ENCODE measurements around the gene SLC39A6.
A peak's percentile ranks its signal among the peaks of the same experiment; 100 is the strongest.
"Not testable (repeated sequence)": the region's sequence is repeated elsewhere in the genome, so short reads cannot be mapped to it uniquely, and the experiment has no call there.

Gene SLC39A6, protein sequence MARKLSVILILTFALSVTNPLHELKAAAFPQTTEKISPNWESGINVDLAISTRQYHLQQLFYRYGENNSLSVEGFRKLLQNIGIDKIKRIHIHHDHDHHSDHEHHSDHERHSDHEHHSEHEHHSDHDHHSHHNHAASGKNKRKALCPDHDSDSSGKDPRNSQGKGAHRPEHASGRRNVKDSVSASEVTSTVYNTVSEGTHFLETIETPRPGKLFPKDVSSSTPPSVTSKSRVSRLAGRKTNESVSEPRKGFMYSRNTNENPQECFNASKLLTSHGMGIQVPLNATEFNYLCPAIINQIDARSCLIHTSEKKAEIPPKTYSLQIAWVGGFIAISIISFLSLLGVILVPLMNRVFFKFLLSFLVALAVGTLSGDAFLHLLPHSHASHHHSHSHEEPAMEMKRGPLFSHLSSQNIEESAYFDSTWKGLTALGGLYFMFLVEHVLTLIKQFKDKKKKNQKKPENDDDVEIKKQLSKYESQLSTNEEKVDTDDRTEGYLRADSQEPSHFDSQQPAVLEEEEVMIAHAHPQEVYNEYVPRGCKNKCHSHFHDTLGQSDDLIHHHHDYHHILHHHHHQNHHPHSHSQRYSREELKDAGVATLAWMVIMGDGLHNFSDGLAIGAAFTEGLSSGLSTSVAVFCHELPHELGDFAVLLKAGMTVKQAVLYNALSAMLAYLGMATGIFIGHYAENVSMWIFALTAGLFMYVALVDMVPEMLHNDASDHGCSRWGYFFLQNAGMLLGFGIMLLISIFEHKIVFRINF

DNA sequence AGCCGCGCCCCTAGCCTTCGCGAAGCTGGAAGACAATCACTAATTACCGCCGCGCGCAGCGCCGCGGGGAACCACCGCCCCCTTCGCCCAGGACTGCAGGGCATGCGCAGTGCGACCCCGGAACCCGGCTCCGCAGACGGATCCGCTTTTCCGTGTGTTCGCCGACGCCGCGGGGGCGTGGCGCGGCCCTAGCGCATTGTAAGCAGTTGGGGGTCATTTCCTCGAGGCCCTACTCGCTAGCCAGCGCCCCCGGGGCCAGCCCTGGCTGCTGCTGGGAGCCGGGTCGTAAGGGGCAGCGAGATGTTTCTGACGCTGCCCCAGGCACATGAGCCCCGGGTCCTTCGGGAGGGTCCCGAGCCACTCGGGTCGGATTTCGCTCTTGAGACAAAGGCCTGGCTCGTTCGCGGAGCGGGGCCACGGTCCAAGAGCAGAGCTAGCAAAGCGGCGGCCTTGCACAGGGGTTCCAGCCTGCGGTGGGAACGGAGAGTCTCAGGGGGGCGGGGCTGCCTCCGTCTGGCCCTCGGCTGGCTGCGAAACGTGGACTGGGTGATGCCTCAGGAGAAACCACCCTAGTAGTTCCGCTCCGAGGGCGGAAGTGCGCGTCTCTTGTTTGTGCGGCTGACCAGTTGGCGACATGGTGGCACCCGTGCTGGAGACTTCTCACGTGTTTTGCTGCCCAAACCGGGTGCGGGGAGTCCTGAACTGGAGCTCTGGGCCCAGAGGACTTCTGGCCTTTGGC is at the start of gene SLC39A6, which contains the start of gene ELP2:
Gene SLC39A6 (minus strand): TSS at position 41 of the 739 bp plus-strand sequence. CDS start 2,333 bp downstream, outside the sequence.
Gene ELP2 (plus strand): TSS at position 600 of the 739 bp plus-strand sequence. CDS start 35 bp downstream, at position 635.
- DNase-seq: peak; percentile 70 to 98 (median 92)

DNA sequence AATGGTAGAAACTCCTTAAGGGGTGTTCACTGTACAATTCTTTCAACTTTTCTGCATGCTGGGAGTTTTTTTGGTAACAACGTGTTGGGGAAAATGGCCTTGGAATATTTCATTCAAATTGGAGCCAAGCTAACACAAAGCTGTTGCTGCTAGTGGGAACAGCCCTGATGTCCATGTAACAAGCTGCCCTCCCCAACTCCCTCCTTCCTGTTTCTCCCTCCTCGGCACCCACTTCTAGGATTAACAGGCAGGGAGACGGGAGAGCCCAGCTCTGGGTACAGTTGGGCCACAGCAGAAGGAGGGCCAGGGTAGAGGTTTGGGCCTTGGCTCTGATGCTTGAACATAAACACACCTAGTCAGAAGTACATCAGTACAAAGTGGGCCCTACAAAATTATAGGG is 48.8 kb upstream of the SLC39A6 start:
- no peak for DNase-seq

DNA sequence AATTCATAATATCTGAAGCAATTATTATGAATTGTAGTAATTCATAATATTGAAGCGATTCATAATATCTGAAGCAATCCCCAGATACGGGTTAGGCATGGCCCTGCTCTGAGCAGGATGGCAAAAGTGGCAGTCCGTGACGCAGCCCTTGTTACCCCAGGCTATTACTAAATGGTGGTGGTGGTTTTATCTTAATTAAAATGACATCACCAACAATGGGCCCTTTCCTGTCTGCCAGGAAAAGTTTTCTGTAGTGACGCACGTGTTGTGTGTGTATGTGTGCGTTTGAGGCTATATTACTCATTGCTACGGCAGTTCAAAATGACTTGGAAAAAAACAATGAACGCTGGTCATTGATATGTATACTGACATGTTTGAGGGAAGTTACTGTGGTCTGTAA is 47.6 kb upstream of the SLC39A6 start:
- no peak for DNase-seq

DNA sequence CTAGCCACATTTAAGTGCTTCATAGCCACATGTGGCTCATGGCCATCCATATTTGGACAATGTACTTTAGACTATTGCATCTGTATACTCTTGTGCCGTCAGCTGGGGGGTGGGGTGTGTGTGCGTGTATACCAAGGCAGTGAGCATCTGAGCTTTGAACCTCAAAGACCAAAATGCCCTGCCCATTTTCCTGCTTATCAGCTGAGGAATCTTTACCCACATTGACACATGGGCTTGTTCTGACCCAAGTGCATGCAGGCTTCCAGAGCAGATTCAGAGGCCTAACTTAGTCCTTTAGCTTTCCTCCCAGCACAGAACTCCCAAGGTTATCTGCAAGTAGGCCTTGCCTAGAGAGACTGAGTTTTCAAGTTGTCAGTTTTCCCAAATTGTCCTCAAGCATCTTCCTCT is 47.0 kb upstream of the SLC39A6 start:
- DNase-seq: no peak

DNA sequence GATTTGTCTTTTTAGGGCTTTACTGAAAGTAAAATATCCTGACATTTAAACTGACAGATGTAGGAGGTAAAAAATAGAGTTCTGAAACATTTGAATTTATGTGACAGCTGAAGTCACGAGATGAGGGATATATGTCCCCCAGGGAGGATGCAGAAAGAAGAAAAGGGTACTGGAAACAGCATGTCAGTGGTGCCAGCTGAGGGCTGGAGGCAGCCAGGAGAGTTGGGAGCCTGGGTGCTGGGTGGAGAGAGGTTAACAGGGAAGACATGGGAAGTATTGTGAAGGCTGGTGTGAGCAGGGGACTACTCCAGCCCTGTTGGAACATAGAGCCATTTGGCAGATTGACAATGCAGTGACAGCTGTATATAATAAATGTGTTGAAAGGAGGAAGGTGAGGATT is 46.3 kb upstream of the SLC39A6 start:
- DNase-seq: no peak

DNA sequence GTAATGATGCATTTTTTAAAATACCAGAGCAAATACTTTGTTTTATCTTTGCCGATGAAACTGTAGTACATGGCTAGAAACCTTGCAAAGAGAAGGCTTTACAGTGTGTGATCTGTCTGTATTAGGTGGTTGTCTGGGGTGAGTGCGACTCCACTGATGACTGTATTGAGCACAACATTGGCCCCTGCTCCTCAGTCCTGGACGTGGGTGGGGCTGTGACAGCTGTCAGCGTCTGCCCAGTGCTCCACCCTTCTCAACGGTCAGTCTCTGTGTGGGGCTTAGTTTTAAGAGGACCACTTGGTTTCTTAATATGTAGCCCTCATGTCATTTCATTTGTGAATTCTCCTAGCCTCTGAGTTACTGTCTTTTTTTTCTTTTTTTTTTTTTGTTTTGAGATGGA is 40.8 kb upstream of the SLC39A6 start:
- no peak for DNase-seq

DNA sequence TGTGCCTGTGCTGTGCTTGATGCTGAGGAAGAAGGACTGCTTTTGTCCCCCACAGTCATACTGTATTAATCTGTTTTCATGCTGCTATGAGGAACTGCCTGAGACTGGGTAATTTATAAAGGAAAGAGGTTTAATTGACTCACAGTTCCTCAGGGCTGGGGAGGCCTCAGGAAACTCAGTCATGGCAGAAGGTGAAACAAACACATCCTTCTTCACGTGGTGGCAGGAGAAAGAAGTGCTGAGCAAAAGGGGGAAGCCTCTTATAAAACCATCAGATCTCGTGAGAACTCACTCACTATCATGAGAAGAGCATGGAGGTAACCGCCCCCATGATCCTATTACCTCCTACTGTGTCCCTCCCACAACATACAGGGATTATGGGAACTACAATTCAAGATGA is 39.2 kb upstream of the SLC39A6 start:
- not testable (repeated sequence) for DNase-seq

DNA sequence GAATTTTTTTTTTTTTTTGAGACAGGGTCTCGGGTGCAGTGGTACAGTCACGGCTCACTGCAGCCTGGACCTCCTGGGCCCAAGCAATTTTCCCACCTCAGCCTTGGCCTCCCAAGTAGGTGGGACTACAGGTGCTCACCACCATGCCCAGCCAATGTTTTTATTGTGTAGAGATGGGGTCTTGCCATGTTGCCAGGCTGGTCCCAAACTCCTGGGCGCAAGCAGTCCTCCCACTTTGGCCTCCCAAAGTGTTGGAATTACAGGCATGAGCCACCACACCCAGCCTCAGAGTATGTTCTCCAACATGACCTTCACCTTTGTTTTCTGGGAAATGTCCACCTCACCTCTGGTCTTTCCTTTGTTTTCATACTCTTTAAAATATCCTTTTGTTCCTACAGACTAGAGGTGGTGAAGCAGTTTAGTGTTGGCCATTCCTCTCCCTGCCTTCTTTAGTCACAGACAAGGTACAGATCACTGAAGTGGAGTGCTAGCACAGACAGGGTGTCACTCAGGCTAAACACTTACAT is 38.6 kb upstream of the SLC39A6 start:
- DNase-seq: no peak

DNA sequence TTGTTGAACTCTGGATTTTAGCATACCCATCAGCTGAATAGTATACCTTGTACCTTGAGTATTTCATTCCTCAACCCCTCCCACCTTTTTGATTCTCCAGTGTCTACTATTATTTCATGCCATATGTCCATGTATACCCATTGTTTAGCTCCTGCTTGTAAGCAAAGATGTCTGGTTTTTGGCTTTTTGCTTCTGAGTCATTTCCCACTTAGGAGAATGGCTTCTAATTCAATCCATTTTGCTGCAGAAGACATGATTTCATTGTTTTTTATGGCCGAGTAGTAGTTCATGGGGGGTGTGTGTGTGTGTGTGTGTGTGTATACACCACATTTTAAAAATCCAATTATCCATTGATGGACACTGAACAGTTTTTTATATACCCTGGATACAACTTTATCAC is 33.8 kb upstream of the SLC39A6 start:
- no peak for DNase-seq

DNA sequence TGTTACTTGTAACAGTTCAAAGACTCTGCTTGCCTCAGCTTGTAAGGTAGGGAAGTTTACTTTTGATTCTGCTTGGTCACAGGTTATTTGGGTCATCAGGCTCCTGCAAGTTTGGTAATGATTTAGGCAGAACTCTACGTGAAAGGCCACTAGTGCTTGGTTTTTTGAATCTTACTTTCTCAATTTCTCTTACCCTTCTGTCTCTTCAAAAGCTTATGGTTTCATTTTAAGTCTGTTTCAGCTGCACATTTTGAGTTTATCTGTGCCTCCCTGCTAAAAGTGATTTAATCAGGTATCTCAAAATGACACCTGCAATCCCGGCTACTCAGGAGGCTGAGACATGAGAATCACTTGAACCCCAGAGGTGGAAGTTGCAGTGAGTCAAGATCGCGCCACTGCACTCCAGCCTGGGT is 31.8 kb upstream of the SLC39A6 start:
- DNase-seq: no peak

DNA sequence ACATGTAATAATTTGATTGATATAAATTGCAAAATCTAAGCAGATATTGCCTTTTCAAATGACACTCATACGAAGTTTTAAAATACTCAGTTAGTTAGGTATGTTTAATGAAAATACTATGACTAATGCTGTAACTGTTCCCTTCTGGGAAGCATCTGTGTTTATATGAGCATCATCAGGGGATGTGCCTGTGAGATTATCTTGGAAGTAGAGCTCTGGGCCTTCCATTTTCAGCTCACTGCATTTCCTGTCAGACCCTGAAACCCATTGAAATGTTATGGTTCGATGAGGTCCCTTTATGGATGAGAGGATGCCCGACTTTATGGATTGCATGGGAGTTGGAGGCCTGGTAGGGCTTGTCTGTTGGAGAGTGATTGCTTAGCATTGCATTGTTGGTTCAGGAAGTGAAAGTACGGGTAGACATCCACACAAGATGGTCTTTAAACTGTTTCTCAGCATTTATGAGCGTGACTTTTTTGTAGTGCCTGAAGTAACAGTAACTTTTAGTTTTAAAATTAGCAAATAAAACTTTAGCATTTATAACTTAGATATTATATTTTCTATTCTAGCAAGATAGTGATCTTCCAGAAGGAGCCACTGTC is 29.2 kb upstream of the SLC39A6 start:
- DNase-seq: no peak

DNA sequence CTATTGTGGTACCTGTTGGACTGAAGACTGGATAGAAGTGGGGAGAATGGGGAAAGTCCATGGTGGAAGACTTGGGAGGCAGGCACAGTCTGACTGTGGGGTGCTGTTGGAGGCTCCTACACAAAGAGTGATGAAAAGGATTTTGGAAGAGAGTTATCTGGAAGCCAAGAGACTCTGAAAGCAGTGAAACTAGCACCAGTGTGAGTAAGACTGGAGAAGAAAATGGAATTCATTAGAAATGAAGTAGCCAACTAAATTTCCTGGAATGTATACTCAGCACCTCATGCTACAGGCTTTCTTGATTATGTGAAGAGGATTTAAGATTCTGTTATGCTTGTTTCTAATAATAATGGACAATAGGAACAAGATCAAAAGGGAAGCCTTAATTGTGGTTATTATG is 28.3 kb upstream of the SLC39A6 start:
- DNase-seq: no peak

DNA sequence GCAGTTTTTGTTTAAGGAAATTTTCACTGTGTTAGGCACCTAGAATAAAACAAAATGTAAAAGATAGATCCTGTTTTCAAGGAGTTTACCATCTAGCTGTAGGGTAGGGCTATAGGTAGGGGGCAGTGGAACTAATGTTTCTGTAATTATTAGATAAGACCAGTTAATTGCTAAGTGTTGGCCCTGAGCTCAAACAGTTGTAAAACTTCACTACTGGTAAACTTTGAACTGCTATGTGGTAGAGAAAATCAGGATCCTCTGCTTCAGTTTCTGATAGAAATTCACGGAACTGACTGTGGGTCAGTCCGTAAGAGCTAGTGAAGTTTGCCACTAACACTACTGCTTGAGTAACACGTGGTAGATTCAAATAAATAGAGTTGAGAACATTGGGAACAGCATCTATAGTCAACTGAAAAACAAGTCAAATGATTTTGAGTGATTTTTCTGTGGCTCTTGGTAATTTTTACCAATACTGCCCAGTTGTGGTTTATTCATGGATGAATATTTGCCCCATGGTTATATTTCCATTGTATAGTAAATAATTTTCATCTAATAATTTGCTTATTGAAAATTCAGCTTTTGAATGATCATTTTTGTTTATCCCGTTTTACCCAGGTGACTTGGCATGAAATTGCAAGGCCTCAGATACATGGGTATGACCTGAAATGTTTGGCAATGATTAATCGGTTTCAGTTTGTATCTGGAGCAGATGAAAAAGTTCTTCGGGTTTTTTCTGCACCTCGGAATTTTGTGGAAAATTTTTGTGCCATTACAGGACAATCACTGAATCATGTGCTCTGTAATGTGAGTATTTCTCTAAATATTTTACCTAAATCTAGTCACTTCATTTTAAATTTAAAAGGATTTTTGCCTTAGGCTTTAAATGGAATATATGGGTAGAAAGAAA is 27.0 kb upstream of the SLC39A6 start:
- DNase-seq: no peak

DNA sequence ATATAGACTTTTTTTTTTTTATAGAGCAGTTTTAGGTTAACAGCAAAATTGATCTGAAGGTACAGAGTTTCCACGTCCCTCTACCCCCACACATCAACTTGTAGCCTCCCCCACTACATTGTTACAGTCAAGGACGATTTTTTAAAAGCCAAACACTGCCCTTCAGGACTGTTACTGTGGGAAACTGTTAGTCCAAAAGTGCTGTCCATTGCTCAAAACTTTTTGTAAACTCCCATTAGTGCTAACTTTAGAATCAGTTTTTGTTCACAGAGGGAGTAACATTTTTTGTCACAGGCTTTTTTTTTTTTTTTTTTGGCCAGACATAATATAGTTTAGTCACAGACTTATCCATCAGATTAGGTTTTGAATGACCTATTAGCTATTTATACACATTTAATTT is 24.6 kb upstream of the SLC39A6 start:
- no peak for DNase-seq

DNA sequence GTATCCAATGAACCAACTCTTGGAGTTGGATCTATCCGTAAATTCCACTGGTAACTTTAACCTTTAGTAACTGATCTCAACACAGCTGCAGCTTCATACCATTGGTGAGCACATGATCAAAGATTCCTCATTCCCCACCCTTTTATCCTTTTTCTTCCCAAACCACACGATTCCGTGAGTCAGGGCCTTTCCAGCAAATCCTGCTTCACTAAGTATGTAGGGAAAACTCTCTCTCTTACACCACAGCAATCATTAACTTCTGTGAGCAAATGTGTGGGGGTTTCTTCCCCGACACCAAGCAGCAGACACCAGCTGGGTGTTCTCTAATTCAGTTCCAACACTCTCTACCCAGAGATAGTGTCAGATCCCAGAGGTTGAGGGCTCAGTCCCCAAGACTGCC is 24.1 kb upstream of the SLC39A6 start:
- no peak for DNase-seq

DNA sequence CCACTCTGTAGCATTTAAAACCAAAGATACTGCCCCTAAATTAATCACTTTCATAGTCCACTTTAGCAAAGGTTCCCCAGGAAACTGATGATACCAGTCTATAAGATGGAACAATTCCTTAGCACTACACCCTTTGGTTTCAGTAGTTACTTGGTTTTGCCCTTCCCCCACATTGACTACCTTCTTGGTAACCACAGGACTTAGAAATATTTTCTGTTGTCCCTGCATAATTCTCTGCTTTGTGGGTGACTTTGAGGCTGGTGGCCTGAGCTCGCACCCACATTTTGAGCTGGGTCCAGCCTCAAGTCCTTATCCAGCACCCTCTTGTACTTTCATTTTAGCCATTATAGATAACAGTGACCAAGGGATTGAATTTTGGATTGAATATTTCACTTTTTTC is 23.6 kb upstream of the SLC39A6 start:
- no peak for DNase-seq

DNA sequence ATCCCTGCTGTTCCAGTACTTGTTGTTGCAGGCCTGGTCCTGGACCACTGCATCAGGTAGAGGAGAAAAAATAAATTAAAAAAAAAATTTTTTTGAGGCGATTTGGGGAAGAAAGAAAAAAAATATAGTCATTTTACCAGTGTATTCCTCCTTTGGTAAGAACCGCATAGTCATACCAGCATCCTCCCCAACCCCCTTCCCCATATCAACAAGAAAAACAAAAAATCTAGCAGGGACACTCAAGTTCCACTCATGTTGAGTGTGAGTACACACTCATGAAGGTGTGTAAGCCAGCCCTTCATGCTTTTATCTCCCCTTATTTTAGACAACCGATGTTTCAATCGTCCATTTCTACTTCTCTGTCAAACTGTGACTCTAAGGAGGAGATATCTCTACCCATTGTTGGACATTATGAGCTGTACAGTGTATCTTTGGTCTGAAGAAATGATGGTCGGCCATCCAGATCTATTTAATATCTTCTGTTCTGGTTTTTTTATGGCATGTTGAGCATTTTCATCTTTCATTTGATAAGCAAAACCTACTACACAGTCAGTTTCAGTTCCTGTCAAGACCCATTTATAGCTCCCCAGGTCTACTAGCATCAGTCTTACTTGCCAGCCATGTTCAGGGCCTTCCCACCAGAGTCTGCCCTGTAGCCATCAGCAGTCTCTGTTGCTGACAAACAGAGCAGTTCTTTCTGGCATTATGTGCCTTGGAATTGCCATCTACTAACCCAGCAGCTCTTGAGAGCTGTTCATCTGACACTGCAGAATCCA is 20.6 kb upstream of the SLC39A6 start:
- no peak for DNase-seq

DNA sequence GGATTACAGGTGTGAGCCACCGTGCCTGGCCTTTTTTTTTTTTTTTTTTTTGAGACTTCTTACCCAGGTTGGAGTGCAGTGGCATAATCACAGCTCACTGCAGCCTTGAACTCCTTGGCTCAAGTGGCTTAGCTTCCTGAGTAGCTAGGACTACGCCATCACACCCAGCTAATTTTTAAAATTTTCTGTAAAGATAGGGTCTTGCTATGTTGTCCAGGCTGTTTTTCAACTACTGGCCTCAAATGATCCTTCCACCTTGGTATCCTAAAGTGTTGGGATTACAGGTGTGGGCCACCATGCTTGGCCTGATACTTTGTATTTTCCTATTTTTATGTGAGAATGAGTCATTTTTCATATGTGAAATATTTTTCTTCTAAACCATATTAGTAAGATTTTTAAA is 14.3 kb upstream of the SLC39A6 start:
- no peak for DNase-seq

DNA sequence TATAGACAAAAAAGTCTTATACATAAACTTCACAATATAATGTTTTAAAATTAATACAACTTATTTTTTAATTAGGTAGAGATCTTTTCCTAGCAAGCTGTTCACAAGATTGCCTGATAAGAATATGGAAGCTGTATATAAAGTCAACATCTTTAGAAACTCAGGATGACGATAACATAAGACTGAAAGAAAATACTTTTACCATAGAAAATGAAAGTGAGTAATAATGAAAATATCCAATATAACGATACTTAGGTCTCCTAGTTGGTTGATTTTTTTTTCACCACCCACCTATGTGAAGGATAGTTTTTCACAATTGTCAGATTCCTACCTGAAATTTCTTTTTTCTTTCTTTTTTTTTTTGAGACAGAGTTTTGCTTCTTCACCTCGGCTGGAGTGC is 13.6 kb upstream of the SLC39A6 start:
- DNase-seq: no peak

All from anterior cingulate cortex (tissue), 58 donors.